ENCODE measurements around the gene KIRREL1.

DNA sequence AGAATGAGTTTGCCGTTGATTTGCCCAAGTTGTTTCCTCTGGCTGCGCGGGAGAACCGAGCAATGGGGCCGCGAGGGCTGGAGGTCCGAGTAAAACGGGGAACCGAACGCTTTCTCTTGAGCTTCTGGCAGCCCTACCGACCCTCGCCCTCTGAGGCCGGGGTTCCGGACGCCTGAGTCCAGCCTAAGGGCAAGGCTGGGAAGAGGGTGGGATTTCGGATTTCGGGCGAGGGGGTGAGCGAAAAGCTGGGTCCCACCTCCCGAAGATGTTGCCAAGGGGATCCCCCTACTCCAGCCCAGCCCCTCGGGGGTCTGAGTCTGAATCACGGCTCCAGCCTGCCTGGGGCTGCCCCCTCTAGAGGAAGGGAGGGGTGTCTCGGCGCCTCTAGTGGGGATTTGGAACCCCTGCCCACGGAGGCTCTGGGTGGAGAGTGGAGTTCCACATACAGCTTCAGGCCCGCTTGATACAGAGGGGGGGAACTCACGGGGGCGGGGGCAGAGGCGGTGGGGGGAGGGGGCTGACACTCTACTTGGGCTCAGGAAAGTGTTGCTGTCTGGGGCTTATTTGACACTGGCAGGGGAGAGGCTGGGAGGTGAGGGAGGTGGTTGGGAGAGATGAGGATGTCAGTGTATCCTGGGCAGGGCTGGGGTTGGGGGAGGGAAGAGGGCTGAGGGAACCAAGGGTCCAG, 617 bp downstream of the KIRREL1 start:
- TF ChIP-seq, protein P1, sequence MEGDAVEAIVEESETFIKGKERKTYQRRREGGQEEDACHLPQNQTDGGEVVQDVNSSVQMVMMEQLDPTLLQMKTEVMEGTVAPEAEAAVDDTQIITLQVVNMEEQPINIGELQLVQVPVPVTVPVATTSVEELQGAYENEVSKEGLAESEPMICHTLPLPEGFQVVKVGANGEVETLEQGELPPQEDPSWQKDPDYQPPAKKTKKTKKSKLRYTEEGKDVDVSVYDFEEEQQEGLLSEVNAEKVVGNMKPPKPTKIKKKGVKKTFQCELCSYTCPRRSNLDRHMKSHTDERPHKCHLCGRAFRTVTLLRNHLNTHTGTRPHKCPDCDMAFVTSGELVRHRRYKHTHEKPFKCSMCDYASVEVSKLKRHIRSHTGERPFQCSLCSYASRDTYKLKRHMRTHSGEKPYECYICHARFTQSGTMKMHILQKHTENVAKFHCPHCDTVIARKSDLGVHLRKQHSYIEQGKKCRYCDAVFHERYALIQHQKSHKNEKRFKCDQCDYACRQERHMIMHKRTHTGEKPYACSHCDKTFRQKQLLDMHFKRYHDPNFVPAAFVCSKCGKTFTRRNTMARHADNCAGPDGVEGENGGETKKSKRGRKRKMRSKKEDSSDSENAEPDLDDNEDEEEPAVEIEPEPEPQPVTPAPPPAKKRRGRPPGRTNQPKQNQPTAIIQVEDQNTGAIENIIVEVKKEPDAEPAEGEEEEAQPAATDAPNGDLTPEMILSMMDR (optimal IDR thresholded peaks at IDR 0.05 in 1 of 3, IDR thresholded peaks at IDR 0.05 in 1 of 3, conservative IDR thresholded peaks at IDR 0.05 in 1 of 3; ENCODE audit: extremely low read depth in 1 of 3, insufficient read depth in 2 of 3, low read length in 3 of 3): no peak
- TF ChIP-seq EZH2 (IDR thresholded peaks at IDR 0.05; ENCODE audit: low read length): no peak

Data from keratinocyte (primary cell).